Suprapubic skin (tissue), 3 donors: ENCODE measurements around the gene PRSS12.

Experiments
- POLR2A ChIP-seq, 2 donors: fragments of 450-650 bp; IDR thresholded peaks; one replicate each; pipeline ENCODE4 v1.6.1; 2017; ENCODE audit warnings: antibody characterized with exemption in 2 of 2, mild to moderate bottlenecking in 2 of 2, moderate library complexity in 2 of 2
- TF ChIP-seq, protein P1 (sequence below), 2 donors: fragments of 200-600 bp in 1 of 2; fragments of 450-650 bp in 1 of 2; sonication (generic) in 1 of 2; IDR thresholded peaks; one replicate each; pipeline ENCODE4 v1.5.1; 2016 to 2019; ENCODE audit warnings: antibody characterized with exemption in 2 of 2, mild to moderate bottlenecking in 1 of 2, moderate library complexity in 1 of 2

DNA sequence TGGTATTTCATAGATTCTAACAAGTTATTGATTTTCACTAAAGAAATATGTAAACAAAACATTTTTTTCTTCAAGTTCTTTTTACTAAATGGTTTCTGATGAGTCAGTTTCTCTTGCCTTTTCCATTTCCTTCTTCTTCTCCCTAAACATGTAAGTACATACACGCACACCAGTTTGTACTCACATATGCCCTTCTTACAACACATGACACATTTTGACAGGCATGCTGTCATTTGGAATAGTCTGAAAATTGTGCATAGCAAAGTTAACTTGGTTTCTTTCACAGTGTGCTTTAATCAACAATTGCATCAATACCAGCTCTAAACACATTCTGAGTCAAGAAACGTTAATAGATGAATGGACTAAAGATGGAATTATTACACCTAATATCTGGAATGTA lies 35.1 kb downstream of the PRSS12 start:
- TF ChIP-seq POLR2A (IDR thresholded peaks at IDR 0.05) = no peak
- TF ChIP-seq, protein P1, sequence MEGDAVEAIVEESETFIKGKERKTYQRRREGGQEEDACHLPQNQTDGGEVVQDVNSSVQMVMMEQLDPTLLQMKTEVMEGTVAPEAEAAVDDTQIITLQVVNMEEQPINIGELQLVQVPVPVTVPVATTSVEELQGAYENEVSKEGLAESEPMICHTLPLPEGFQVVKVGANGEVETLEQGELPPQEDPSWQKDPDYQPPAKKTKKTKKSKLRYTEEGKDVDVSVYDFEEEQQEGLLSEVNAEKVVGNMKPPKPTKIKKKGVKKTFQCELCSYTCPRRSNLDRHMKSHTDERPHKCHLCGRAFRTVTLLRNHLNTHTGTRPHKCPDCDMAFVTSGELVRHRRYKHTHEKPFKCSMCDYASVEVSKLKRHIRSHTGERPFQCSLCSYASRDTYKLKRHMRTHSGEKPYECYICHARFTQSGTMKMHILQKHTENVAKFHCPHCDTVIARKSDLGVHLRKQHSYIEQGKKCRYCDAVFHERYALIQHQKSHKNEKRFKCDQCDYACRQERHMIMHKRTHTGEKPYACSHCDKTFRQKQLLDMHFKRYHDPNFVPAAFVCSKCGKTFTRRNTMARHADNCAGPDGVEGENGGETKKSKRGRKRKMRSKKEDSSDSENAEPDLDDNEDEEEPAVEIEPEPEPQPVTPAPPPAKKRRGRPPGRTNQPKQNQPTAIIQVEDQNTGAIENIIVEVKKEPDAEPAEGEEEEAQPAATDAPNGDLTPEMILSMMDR (IDR thresholded peaks at IDR 0.05) = no peak
